HG02981 (cell line): Measurements from ENCODE around the gene MTG1.
"Not testable (repeated sequence)": the region's sequence is repeated elsewhere in the genome, so short reads cannot be mapped to it uniquely, and the experiment has no call there.

Source experiments
- ATAC-seq: cut with Tn5 transposase; IDR thresholded peaks from one replicate; pipeline ENCODE4 v1.9.1; 2021; ENCODE audit warnings: mild to moderate bottlenecking, moderate library complexity; ENCODE audit not compliant: unreplicated experiment

Gene MTG1

DNA sequence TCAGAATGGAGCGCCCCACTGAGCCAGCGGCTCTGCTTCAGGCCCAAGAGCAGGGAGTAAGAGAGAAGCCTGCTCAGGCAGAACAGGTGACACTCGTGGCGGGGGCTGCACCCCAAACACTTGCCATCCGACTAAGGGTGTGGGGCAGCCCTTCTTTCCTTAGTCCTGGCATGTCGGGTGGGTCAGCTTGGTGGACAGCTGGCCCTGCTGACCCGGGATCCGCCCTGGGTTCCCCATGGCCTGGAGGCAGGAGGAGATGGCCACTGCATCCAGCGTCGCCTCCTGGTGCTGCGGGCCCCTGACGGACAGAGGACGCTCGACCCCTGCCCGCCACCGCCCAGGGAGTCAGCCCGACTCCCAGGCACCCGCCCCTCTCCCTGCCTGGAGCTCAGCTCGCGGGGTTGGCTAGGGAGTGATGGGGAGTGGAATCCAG is 16.1 kb upstream of the MTG1 start:
- no peak for ATAC-seq

DNA sequence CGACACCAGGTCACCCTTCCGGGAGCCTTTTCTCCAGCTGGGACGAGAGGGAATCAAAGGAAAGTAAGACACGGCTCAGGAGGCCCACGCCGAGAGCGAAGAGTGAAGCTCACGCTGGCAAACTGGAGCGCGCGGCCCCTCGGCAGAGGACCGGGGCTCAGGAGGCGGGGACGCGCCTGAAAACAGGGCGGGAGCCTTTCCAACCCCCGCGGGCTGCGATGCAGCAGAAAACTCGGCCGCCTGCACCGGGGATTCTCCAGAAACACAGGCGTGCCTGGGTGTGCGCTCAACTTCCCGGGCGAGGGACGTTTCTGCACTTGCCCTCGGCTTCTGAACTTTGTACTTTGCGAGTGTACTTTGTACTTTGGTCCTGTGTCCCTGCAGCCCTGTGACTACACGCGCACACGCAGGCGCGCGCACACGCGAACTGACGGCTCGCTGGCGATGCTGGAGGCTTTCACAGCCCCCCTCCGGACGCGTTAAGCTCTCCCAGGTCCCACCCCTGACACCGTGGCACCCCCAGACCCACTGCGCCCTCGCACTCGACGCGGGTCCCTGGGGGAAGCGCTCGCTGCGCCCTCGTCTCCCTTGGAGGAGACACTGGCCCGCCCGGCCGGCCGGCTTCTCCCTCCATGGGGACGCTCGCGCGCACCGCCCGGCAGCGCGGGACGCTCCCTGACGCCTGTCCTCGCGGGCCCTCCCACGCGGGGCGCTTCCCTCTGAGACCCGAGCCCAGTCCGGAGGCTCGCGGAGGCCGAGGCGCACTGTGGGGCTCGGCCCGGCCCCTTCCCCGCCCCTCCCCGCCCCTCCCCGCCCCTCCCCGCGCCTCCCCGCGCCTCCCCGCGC is 15.5 kb upstream of the MTG1 start:
- peak; percentile 38 for ATAC-seq

DNA sequence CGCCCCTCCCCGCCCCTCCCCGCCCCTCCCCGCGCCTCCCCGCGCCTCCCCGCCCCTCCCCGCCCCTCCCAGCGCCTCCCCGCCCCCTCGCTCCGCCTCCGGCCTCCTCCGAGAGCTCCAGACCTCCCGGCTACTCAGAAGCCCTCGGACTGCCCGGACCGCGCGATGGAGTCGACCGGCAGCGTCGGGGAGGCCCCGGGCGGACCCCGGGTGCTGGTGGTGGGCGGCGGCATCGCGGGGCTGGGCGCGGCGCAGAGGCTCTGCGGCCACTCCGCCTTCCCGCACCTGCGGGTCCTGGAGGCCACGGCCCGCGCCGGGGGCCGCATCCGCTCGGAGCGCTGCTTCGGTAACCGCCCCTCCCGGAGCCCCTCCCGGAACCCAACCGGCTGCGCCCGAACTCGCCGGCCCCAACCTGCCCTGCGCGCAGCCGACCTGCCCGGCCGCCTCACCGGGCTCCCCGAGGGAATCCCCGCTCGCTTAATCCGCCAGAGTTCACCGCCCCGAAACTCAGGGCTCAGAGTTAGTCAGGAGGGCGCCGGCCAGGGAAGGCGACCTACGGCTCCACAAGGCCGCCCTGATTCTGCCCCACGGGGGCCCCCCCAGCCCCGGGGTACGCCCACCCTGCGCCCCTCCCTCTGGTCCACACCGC is 14.7 kb upstream of the MTG1 start, which contains the start of gene PAOX:
Gene PAOX, plus strand, starts transcription at position 111 of the 649 bp plus-strand sequence. Its CDS starts 55 bp downstream, at position 166.
- ATAC-seq: peak; percentile 55

DNA sequence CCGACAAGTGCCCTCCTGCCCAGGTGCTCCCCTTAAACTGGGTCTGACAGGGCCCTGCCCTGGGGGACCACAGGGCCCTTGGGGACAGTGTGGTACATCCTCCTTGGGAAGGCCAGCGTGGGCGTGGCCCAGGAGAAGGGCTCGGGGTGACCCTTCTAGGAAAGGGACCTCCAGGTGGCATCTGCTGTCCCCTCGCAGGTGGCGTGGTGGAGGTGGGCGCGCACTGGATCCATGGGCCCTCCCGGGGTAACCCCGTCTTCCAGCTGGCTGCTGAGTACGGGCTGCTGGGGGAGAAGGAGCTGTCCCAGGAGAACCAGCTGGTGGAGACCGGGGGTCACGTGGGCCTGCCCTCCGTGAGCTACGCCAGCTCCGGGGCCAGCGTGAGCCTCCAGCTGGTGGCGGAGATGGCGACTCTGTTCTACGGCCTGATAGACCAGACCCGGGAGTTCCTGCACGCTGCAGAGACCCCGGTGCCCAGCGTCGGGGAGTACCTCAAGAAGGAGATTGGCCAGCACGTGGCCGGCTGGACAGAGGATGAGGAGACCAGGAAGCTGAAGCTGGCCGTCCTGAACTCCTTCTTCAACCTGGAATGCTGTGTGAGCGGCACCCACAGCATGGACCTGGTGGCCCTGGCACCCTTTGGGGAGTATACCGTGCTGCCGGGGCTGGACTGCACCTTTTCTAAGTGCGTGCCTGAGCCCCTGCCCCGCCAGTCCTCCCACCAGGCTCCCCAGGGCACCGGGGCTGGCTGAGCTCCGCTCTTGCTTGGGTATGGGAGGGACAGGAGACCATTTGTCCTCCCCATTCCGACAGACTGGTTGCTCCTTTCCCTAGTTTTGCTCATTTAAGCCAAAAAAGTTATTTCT is 13.9 kb upstream of the MTG1 start:
- ATAC-seq: no peak

DNA sequence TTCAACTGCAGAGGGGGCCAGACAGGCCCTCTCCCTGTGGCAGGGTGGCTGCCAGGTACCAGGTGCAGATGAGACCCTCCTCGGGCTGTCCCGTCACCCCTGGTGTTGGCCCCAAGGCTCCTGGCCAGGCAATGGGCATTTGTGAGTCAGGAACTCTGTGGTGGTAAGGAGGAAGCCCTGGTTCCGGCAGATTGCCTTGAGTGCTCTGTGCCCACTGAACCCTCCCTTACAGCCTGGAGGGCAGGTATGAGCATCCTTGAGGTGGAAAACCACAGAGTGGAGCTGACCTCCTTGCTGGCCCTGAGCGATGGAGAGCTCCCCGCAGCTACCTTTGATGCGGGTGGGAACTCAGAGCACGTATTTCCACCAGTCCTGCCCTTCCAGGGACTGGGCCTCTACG is 12.9 kb upstream of the MTG1 start:
- no peak for ATAC-seq

DNA sequence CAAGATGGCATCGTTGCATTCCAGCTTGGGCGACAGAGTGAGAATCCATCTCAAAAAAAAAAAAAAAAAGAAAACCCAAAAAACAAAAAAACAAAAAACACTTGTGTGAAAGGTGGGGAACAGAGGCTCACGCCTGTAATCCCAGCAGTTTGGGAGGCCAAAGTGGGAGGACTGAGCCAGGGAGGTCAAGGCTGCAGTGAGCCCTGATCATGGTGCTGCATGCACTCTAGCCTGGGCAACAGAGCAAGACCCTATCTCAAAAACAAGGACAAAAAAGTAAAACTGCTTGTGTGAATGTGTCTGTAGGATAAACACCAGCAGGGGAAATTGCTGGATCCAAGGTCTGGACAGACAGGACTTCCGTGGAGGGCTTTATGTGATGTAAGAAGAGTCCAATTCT is 10.4 kb upstream of the MTG1 start:
- ATAC-seq: no peak

DNA sequence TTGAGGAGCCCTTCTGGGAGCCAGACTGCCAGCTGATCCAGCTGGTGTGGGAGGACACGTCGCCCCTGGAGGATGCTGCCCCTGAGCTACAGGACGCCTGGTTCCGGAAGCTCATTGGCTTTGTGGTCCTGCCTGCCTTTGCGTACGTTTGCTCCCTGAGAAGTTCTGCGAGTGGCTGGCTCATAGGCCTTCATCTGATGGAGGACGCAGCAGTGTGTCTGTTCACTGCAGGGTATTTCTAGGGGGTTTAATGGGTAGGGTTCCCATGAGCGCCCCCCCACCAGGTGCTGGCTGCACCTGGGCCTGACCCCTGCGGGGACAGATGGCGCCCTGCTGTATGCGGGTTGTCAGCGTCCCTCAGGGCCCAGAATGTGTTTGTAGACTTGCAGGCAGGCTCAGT is 9.9 kb upstream of the MTG1 start:
- ATAC-seq: no peak

DNA sequence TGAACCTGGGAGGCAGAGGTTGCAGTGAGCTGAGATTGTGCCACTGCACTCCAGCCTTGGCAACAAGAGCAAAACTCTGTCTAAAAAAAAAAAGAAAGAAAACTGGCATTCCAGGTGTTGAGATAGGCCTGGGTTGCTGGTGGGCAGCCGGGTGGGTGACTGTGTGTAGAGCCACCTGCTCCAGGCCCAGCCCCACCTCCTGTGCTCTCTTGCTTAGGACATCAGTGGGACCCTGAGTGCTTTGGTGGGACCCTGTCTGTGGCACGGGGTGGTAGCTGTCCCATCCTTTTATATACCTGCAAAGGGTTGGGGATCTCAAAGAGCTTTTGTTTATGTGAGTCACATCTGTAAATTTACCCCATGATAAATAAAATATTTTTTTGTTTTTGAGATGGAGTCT is 8.7 kb upstream of the MTG1 start:
- no peak for ATAC-seq

DNA sequence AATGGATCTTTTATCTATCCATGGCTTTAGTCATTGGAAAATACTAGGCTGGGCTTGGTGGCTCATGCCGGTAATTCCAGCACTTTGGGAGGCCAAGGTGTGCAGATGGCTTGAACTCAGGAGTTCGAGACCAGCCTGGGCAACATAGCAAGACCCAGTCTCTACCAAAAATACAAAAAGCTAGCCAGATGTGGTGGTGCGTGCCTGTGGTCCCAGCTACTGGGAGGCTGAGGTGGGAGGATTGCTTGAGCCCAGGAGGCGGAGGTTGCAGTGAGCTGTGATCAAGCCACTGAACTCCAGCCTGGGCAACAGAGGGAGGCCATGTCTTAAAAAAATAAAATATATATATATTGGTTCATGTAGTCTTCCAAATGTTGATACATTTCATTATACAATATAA is 7.0 kb upstream of the MTG1 start:
- ATAC-seq: not testable (repeated sequence)

DNA sequence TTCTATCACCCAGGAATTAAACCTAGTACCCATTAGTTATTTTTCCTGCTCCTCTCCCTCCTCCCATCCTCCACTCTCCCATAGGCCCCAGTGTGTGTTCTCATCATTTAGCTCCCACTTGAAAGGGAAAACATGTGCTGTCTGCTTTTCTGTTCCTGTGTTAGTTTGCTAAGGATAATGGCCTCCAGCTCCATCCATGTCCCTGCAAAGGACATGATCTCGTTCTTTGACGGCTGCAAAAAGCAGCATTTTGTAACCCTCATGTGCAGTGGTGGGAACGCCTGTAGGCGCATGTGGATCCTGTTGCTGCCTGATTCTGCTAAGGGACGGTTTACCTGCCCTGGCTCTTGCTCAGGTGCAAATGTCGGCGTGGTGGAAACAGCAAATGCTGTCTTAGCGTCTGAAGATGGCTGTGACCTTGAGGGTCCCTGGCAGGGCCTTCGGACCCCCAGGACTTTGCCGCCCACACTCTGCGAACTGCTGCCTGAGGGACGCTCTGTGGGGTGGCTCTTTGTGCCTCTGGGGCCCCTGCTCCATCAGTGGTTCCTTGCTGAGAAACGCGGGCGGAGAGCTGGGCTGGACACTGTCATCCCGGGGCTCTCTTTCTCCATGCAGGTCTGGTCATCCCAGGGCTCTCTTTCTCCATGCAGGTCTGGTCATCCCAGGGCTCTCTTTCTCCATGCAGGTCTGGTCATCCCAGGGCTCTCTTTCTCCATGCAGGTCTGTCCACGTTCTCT is 5.6 kb upstream of the MTG1 start:
- no peak for ATAC-seq

DNA sequence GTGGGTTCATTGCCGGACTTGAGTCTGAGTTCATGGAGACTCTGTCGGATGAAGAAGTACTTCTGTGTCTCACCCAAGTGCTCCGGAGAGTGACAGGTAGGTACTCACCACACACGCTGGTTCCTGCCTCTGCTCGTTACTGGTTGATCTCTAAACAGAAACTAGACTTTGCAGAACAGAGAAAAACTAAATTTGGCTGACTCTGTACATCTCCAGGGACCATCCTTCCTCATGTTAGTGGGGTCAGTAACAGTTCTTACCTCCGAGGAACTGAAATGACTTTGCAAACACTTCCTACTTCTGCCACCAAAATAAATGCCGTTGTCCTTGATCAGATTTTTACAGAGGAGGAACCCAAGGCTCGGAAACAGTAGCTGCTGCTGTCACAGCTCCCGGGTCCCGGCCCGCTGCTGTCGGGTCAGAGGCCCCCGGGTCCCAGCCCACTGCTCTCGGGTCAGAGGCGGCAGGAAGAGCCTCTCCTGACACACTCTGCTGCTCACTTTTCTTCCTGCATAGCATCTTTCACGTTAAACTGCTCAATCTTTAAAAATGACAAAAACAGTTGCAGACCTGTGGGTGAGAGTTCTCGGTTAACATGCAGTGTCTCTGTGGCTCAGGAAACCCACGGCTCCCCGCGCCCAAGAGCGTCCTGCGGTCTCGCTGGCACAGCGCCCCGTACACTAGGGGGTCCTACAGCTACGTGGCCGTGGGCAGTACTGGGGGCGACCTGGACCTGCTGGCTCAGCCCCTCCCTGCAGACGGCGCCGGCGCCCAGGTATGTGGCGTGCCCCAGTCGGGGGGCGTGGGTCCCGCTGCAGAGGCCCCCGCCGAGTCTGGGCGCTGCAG is 4.8 kb upstream of the MTG1 start:
- ATAC-seq: peak; percentile 87

DNA sequence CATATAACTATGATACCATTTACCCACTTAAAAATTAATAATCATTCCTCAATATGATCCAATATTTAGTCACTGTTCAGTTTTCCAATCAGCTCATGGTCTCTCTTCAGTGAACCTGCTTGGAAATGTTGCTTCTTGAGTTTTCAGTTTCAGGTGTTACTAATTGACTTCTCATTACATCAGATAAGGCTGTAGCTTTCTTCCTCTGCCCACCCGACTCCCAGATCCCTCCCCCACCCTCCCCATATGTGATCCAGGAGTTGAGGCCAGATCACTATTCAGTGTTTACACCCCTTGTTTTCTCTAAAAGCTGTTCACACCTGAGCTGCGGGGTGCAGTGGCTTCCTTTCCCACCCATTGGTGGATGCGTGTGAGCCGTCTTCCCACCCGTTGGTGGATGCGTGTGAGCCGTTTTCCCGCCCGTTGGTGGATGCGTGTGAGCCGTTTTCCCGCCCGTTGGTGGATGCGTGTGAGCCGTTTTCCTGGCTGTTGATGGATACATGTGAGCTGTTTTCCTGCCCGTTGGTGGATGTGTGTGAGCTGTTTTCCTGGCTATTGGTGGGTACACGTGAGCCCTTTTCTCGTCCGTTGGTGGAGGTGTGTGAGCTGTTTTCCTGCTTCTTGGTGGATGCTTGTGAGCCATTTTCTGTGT is 3.2 kb upstream of the MTG1 start:
- no peak for ATAC-seq

DNA sequence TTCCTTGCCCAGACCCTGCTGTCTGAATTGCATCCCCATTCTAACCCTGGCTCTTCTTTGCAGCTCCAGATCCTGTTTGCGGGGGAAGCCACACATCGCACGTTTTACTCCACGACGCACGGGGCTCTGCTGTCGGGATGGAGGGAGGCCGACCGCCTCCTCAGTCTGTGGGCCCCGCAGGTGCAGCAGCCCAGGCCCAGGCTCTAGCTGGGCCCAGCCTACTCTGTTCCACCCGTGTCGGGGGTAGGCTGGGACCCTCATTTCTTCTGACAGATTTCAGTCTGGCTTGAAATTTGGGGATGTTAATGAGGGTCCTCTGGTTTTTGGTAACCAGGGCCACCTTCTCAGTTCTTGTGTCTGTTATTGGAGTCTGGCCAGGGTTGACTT is 2.7 kb upstream of the MTG1 start:
- ATAC-seq: no peak

DNA sequence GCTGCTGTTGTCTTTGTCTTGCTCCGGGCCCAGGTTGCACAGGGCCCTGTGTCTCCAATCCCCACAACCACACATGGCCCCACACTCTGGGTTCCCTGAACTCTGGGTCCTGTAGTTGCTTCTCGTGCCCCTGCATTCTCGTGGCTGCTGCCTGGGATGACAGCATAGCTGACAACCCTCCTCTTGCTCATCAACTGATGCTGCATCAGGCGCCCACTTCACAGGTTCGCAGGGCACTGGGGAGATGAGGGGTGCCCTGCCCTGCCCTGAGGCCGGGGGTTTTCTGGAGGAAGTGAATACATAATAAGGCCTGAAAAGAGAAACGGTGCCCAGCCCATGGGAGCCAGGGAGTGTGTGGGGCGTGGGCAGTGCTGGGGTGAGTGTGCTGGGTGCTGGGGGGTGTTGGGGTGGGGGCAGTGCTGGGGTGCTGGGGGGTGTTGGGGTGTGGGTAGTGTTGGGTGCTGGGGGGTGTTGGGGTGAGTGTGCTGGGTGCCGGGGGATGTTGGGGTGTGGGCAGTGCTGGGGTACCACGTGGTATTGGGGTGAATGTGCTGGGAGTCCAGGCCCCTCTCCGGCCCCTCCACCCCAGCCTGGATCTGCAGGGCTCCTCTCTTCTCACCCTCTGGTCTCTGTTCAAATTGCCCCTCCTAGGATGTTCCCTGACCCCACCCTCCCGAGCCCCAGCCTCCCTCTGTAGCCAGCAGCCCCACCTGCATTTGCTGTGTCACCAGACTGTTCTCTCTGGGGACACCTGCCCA is 2.0 kb upstream of the MTG1 start:
- ATAC-seq: no peak

DNA sequence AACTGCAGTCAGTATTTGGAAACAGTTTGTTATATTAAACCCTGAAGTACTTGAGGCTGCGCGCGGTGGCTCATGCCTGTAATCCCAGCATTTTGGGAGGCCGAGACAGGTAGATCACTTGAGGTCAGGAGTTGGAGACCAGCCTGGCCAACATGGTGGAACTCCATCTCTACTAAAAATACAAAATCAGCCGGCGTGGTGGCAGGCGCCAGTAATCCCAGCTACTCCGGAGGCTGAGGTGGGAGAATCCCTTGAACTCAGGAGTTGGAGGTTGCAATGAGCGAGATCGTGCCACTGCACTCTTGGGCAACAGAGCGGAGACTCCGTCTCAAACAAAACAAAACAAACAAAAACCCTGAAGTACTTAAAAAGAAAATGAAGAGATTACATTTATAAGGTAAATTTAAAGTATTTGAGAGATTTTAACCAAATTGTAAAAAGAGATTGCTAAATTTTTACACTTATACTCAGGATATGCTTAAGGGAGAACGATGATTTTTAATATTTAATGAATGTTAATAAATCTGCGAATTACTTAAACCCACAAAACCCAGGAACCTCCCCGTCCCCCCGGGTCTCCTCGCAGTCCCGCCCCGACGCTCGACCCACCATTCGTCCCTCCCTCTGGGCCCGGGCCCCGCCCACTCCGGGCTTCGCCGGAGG is 425 bp upstream of the MTG1 start:
- ATAC-seq: no peak

DNA sequence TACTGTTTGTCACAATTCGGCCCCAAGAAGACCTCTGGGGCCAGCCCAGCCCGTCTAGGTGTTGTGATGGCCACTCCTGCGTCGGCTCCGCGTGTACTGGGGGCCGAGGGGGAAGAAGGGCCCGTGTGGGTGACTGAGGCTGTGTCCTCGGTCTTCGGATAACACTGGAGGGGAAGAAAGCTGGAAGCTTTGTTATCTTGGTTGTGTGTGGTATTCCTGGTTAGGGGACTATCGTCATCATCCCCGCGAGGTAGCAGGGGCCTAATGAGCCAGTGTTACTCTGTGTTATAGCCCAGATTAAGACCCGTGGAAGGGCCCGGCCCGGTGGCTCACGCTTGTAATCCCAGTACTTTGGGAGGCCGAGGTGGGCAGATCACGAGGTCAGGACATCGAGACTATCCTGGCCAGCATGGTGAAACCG is 854 bp downstream of the MTG1 start:
- ATAC-seq: no peak

DNA sequence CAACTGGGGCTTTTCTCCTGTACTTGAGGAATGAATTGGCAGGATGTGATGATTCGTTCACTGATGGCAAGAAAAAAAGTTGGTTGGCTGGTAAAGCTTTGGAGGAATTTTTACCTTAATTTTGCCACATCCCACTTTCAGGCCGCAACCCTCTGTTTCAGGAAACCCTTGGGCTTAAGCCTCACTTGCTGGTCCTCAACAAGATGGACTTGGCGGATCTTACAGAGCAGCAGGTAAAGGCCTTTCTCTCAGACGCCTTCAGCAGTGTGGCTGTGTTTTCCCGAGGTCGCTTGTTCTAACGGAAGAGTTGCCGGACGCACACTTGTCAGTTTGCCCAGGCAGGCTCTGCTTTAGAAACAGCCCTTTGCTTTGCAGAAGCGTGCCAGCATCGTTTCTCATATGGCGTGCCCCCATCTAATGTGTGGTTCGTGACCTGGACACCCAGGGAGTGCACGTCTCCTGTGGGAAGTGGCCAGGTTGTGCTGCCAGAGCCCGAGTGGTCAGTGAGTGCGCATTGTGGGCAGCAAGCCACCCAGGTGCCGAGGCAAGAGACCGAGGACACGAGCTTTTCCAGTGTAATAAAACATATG is 2.2 kb downstream of the MTG1 start:
- no peak for ATAC-seq

DNA sequence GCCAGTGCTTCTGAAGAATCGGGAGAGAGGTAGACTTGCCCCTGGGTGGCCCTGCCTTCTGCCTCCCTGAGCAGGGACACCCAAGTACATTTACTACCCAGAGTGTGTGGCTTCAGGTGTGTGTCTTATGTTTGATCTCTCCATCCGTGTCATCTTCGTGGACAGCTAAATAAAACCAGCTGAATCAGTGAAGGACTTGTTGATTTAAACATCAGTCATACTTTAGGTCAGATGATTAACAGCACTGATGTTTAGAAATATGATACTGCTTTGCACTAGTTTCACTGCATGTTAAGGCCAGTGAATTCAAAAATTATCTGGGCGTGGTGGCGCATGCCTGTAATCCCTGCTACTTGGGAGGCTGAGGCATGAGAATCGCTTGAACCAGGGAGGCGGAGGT is 4.0 kb downstream of the MTG1 start:
- no peak for ATAC-seq
